Measurements from ENCODE around the gene NOXO1. TPM values are rescaled to one million over a fixed set of nuclear protein-coding genes. Genes with fewer than 3 reads are reported as not detected.
A peak's percentile ranks its signal among the peaks of the same experiment; 100 is the strongest.

The NOXO1 gene
- total RNA-seq, 2 experiments from 2014 or later = 0.23 TPM; not detected in 1

DNA sequence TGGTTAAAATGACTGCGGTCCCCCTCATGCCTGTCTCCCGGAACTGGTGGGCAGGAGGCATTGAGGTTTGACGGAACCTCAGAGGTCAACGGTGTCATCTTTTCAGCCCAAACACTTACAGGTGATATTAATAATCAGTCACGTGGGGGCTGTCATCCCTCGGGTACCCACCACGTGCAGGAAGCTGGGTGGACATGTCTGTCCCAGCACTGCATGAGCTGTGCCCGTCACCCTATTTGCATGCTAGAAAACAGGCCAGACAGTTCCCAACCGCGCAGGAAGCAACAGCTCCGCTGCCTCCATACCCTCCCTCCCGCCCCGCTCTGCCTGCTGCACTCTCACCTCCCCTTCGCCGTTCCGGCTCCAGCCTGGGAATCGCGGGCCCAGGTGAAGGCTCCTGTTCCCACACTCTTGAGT, 9.9 kb upstream of the NOXO1 start:
- Mint-ChIP-seq H3K27ac (peak overlapping the region; percentile 71), H3K4me1 (peaks cover 37% of the 10 kb centered on the region), H3K9me3 (no peaks in the 10 kb centered on the region), H3K27me3 (peaks cover 14% of the 10 kb centered on the region), H3K36me3 (ENCODE audit: low read depth) (peaks cover 18% of the 10 kb centered on the region), H3K4me3 (peak overlapping the region; percentile 73)
- ChIA-PET CTCF (interaction anchor here (1.5 to 3.8 kb wide), 2 partner anchors 13 to 164 kb away, joined by 3 to 36 read pairs; partner anchors contain the start of gene TRAF7), POLR2A (interaction anchor here (1.0 to 5.6 kb wide), 8 partner anchors 9 to 223 kb away, joined by 3 to 56 read pairs (median 16); partner anchors contain the start of genes PGP, RPS2, TBL3 and TRAF7)
- peak; percentile 67 for DNase-seq

DNA sequence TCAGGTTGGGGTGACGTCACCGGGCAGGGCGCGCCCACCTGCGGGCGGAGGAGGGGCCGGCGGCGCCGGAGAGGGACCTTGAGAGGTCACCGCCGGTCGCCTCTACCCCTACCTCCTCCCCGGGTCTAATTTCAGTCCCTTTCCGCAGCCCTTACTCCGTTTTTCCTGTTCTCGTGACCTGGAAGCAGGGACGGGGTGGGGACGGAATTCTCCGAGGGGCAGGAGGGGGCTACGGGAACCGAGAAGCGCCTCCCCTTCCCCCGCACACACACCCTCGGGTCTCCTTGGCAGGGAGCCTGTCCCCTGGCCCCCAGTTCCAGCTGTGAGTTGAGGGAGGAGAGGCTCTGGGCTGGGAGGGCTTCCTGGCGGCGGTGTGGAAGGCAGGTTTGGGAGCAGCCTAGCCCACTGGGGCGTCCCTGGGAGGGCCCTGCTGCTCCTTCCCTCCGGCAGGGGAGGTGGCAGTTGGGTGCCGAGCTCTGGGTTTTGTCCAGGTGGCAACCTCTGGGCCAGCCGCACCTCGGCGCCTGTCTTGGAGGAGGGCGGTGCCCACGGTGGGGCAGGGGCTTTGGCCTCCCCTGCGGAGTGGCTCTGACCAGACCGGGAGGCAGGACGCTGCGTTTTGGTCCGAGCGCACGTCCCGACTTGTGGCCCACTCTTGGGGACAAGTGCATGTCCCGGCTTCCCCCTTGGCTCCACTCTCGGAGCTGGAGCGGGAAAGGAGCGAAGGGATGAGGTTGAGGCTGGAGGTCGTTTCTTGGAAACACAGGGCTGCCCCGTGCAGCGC, 9.3 kb upstream of the NOXO1 start:
- ChIA-PET POLR2A (interaction anchor here (1.0 to 5.6 kb wide), 8 partner anchors 9 to 224 kb away, joined by 3 to 56 read pairs (median 16); partner anchors contain the start of genes PGP, RPS2, TBL3 and TRAF7), CTCF (interaction anchor here (0.6 to 3.8 kb wide), 2 partner anchors 14 to 24 kb away, joined by 4 to 36 read pairs; no protein-coding TSS in a partner anchor)
- Mint-ChIP-seq H3K36me3 (ENCODE audit: low read depth) (peaks cover 16% of the 10 kb centered on the region), H3K27ac (peak overlapping the region; percentile 71), H3K4me1 (peaks cover 37% of the 10 kb centered on the region), H3K4me3 (peak overlapping the region; percentile 73), H3K9me3 (no peaks in the 10 kb centered on the region), H3K27me3 (peaks cover 14% of the 10 kb centered on the region)
- peak; percentile 61 for DNase-seq

DNA sequence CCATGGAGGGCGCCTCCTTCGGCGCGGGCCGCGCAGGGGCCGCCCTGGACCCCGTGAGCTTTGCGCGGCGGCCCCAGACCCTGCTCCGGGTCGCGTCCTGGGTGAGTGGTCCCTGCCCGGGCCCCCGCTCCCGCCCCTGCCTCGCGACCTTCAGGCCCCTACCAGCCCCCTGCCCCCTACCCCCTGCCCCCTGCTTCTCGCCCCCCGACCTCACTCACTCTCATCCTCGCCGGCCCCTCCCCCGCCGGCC, 8.8 kb upstream of the NOXO1 start:
- Mint-ChIP-seq H3K36me3 (ENCODE audit: low read depth) (peaks cover 13% of the 10 kb centered on the region), H3K4me1 (peaks cover 41% of the 10 kb centered on the region), H3K27ac (no peak overlapping the region), H3K9me3 (no peaks in the 10 kb centered on the region), H3K27me3 (peaks cover 14% of the 10 kb centered on the region), H3K4me3 (no peak overlapping the region)
- no peak for DNase-seq
- CTCF ChIA-PET = interaction anchor here (0.6 kb wide), 1 partner anchor 25 kb away, joined by 4 read pairs; no protein-coding TSS in a partner anchor
- POLR2A ChIA-PET = interaction anchor here (1.0 to 5.6 kb wide), 7 partner anchors 10 to 165 kb away, joined by 3 to 56 read pairs (median 16); partner anchors contain the start of genes RPS2, TBL3, TRAF7 and ZNF598

- H3K27ac Mint-ChIP-seq = no peak within 1 kb of the TSS
- DNase-seq = no peak
- no peaks in the 10 kb centered on the region for H3K9me3 Mint-ChIP-seq
- peaks cover 13% of the 10 kb centered on the region for H3K36me3 Mint-ChIP-seq (ENCODE audit: low read depth)
- CTCF ChIA-PET = no interaction called here
- H3K4me3 Mint-ChIP-seq = peak within 1 kb of the TSS; percentile 73
- H3K27me3 Mint-ChIP-seq = peaks cover 14% of the 10 kb centered on the region
- peaks cover 46% of the 10 kb centered on the region for H3K4me1 Mint-ChIP-seq
- POLR2A ChIA-PET = interaction anchor here (1.1 to 5.2 kb wide), 5 partner anchors 9 to 26 kb away, joined by 3 to 56 read pairs (median 15); partner anchors contain the start of genes RPS2, TBL3 and ZNF598
Measured at GRCh38 chr16:1989209-1990100, 8.2 kb upstream of the NOXO1 start, which contains the start of gene SYNGR3. Gene SYNGR3, plus strand, starts transcription at chr16:1989970. Its CDS starts 133 bp downstream, at chr16:1990103.

DNA sequence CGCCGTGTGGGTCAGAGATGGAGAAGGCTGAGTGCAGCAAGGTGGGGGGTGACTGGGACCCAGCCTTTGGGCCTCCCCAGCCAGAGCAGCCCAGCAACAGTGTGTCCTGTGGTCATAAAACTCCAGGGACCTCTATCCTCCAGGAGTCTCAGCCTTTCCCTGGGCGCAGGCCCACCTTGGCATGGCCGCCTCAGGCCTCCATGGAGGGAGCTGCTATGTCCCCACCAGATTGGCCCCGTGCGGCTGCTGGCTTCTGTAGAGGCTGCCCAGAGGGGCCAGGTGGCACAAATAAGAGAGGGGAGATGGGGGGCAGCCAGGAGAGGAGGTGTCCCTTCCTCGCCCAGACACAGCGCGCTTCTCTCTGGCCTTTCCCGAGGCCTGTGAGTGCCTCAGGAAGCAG, 5.9 kb upstream of the NOXO1 start:
- no peak for DNase-seq
- Mint-ChIP-seq H3K9me3 (no peaks in the 10 kb centered on the region), H3K4me3 (no peak overlapping the region), H3K36me3 (ENCODE audit: low read depth) (peaks cover 13% of the 10 kb centered on the region), H3K27me3 (peaks cover 25% of the 10 kb centered on the region), H3K4me1 (peaks cover 44% of the 10 kb centered on the region), H3K27ac (no peak overlapping the region)
- ChIA-PET CTCF (no interaction called here), POLR2A (interaction anchor here (1.9 to 12.7 kb wide), 3 partner anchors 15 to 23 kb away, joined by 5 to 149 read pairs (median 47); partner anchors contain the start of genes NDUFB10, RNF151, RPS2 and TBL3)

DNA sequence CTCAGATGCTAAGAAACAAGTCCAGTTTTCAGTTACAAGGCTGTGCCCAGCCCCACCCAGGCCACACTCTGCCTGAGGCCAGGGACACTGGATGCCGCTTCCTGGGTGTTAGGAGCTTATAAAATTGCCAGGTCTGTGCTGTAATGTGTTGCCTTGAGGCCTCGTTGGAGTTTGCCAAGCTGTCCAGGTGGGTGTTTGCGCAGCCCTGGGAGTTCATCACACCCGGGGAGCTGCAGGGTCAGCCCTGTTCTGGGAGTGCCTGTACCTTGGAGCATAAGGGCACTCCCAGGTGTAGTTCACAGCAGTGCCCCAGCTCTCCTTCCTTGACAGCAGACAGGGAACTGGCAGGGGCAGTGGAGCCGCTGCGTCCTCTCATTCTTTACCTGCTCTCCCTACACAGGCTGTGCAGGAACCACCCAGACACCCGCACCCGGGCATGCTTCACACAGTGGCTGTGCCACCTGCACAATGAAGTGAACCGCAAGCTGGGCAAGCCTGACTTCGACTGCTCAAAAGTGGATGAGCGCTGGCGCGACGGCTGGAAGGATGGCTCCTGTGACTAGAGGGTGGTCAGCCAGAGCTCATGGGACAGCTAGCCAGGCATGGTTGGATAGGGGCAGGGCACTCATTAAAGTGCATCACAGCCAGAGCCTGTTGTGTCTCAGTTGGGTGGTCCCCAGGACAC, 4.3 kb upstream of the NOXO1 start:
- ChIA-PET POLR2A (interaction anchor here (1.1 to 12.7 kb wide), 4 partner anchors 13 to 170 kb away, joined by 3 to 149 read pairs (median 30); partner anchors contain the start of genes NDUFB10, RNF151, RPS2 and TBL3), CTCF (interaction anchor here (0.7 to 1.7 kb wide), 3 partner anchors 14 to 18 kb away, joined by 3 to 6 read pairs (median 3); partner anchors contain the start of gene TBL3)
- Mint-ChIP-seq H3K9me3 (no peaks in the 10 kb centered on the region), H3K27ac (no peak overlapping the region), H3K36me3 (ENCODE audit: low read depth) (peaks cover 13% of the 10 kb centered on the region), H3K4me1 (peaks cover 34% of the 10 kb centered on the region), H3K27me3 (peaks cover 36% of the 10 kb centered on the region), H3K4me3 (peak overlapping the region; percentile 80)
- DNase-seq = no peak

DNA sequence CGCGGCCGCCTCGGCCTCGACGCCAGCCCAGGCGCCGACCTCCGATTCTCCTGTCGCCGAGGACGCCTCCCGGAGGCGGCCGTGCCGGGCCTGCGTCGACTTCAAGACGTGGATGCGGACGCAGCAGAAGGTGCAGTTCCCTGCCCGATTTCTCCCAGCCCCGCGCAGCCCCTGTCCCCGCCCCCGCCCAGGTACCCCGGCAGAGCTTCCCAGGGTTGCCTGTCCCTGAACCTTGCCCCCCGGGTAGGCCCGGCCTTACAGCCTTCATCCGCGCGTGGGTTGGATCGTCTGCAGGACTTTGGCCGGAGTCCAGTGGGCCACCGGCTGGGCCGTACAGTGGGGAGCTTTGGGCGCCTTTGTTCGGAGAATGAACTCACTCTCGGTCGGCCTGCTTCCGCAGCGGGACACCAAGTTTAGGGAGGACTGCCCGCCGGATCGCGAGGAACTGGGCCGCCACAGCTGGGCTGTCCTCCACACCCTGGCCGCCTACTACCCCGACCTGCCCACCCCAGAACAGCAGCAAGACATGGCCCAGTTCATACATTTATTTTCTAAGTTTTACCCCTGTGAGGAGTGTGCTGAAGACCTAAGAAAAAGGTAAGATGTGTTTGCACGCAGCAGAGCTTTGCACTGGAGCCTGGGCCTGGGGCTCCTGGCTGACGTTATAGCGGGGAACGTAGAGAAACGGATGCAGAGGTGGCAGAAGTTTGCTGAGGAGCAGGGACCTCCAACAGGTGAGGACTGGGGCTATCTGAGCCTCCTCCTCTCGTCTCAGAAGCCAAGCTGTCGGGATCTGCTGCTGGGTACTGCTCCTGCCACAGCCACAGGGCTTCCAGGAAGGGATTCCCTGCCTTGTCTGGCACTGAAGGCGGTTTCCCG, 3.3 kb upstream of the NOXO1 start:
- Mint-ChIP-seq H3K27ac (peak overlapping the region; percentile 32), H3K4me1 (peaks cover 32% of the 10 kb centered on the region), H3K27me3 (peaks cover 40% of the 10 kb centered on the region), H3K9me3 (no peaks in the 10 kb centered on the region), H3K4me3 (peak overlapping the region; percentile 80), H3K36me3 (ENCODE audit: low read depth) (peaks cover 13% of the 10 kb centered on the region)
- POLR2A ChIA-PET = interaction anchor here (0.8 to 12.7 kb wide), 6 partner anchors 8 to 171 kb away, joined by 4 to 149 read pairs (median 10); partner anchors contain the start of genes NDUFB10, RNF151, RPS2 and TBL3
- CTCF ChIA-PET = interaction anchor here (0.7 to 1.7 kb wide), 2 partner anchors 13 to 19 kb away, joined by 3 to 6 read pairs; partner anchors contain the start of gene TBL3
- no peak for DNase-seq

- no peaks in the 10 kb centered on the region for H3K9me3 Mint-ChIP-seq
Measured at GRCh38 chr16:1983544-1984346, 2.5 kb upstream of the NOXO1 start, which contains the start of gene GFER. Gene GFER, plus strand, starts transcription at chr16:1984193. Its CDS starts 26 bp downstream, at chr16:1984219.

DNA sequence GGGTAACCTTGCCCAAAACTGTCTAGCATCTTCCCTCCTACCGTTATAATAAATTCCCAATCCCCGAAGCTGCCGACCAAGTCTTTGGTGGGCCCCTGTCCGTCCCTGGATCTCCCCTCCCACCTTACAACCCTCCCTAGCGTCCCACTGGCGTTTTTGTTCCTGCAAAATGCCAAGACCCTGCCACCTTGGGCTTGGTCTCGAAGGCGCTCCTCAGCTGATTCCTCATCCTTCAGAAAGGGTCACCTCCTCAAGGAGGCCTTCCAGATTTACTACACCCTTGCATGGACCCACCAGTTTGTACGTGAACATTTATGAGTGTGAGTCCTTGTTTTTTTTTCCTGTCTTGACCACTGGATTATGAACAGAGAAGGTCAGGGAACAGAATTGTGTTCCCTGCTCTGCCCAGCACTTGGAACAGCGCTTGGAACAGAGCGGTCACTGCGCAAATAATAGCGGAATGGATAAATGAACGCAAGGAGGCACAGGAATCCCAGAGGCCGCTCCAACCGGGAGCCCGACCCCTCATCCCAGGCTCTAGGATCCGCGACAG, 1.8 kb upstream of the NOXO1 start:
- DNase-seq = no peak
- Mint-ChIP-seq H3K27ac (no peak overlapping the region), H3K4me3 (peak overlapping the region; percentile 80), H3K36me3 (ENCODE audit: low read depth) (peaks cover 12% of the 10 kb centered on the region), H3K27me3 (peaks cover 28% of the 10 kb centered on the region), H3K9me3 (no peaks in the 10 kb centered on the region), H3K4me1 (peaks cover 21% of the 10 kb centered on the region)
- POLR2A ChIA-PET = interaction anchor here (1.9 to 12.7 kb wide), 4 partner anchors 9 to 172 kb away, joined by 7 to 149 read pairs (median 30); partner anchors contain the start of genes NDUFB10, RNF151, RPS2 and TBL3
- CTCF ChIA-PET = interaction anchor here (1.1 kb wide), 1 partner anchor 170 kb away, joined by 3 read pairs; no protein-coding TSS in a partner anchor

More at GRCh38 chr16:1983544-1984346, 2.5 kb upstream of the NOXO1 start, which contains the start of gene GFER:
- Mint-ChIP-seq H3K4me1 (peaks cover 24% of the 10 kb centered on the region), H3K27me3 (peaks cover 32% of the 10 kb centered on the region), H3K4me3 (peak within 1 kb of the TSS; percentile 80), H3K27ac (peak within 1 kb of the TSS; percentile 32), H3K36me3 (ENCODE audit: low read depth) (peaks cover 14% of the 10 kb centered on the region)
- CTCF ChIA-PET = interaction anchor here (1.1 to 1.7 kb wide), 2 partner anchors 12 to 169 kb away, joined by 3 to 6 read pairs; partner anchors contain the start of gene TBL3
- DNase-seq = peak; percentile 83
- POLR2A ChIA-PET = interaction anchor here (0.8 to 12.7 kb wide), 6 partner anchors 8 to 171 kb away, joined by 4 to 149 read pairs (median 10); partner anchors contain the start of genes NDUFB10, RNF151, RPS2 and TBL3

DNA sequence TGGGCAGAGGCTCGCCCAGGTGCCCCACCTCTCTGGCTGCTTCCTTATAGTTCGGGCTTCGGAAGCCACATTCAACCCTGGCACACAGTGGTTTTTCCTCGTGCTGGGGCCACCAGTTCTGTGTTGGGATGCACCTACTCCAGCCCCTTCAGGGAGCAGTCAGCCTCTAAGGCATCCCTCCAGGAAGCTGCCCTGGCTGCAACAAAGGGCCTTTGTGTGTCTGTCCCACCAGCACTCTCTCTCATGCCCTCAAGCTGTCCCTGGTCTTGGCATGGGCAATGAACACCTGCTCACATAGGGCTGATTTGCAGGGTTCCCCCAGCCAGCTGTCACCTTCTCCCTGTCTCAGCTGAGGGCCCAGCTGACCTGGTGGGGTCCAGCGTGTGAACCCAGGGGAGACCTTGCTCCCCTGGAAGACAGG, 754 bp upstream of the NOXO1 start:
- Mint-ChIP-seq H3K27ac (no peak overlapping the region), H3K36me3 (ENCODE audit: low read depth) (peaks cover 15% of the 10 kb centered on the region), H3K4me1 (peaks cover 21% of the 10 kb centered on the region), H3K27me3 (peaks cover 27% of the 10 kb centered on the region), H3K4me3 (no peak overlapping the region), H3K9me3 (no peaks in the 10 kb centered on the region)
- POLR2A ChIA-PET = interaction anchor here (0.7 to 12.7 kb wide), 4 partner anchors 10 to 275 kb away, joined by 3 to 149 read pairs (median 25); partner anchors contain the start of genes NDUFB10, RNF151, RPS2 and TBL3
- CTCF ChIA-PET = interaction anchor here (1.0 kb wide), 1 partner anchor 39 kb away, joined by 3 read pairs; the partner anchor contains the start of gene MSRB1
- DNase-seq = no peak
